Osteoblast (primary cell): ENCODE results near the gene FGF14. TPM values are rescaled to one million over a fixed set of nuclear protein-coding genes. Genes with fewer than 3 reads are reported as not detected.
"Not testable (repeated sequence)": the region's sequence is repeated elsewhere in the genome, so short reads cannot be mapped to it uniquely, and the experiment has no call there.

Source experiments
- DNase-seq: peaks from one replicate; pipeline ENCODE4 v3.0.0; 2011; ENCODE audit warnings: low spot score, mixed read lengths; ENCODE audit not compliant: insufficient read length; ENCODE audit errors: missing footprints
- H2AFZ ChIP-seq: 2 replicates; pipeline ENCODE4 v1.6.0; 2011; ENCODE audit warnings: mild to moderate bottlenecking, low read length
- H3K27ac ChIP-seq: 2 replicates; pipeline ENCODE4 v1.5.1; 2011; ENCODE audit warnings: mild to moderate bottlenecking, low read depth, low read length, moderate library complexity
- H3K27me3 ChIP-seq: 2 replicates; pipeline ENCODE4 v1.6.0; 2012; ENCODE audit warnings: mild to moderate bottlenecking, control low read depth, inconsistent platforms, low read length, moderate library complexity; ENCODE audit not compliant: insufficient read depth
- H3K36me3 ChIP-seq: 2 replicates; pipeline ENCODE4 v1.5.1; 2011; ENCODE audit warnings: mild to moderate bottlenecking, low read length, control low read depth, moderate library complexity; ENCODE audit not compliant: insufficient read depth
- H3K4me1 ChIP-seq: 2 replicates; pipeline ENCODE4 v1.5.1; 2011; ENCODE audit warnings: mild to moderate bottlenecking, low read length, control low read depth, moderate library complexity; ENCODE audit not compliant: insufficient read depth
- H3K4me2 ChIP-seq: 2 replicates; pipeline ENCODE4 v1.6.0; 2011; ENCODE audit warnings: mild to moderate bottlenecking, low read length; ENCODE audit not compliant: insufficient read depth
- H3K4me3 ChIP-seq: fragments of 200-600 bp; sonication (generic); 3 replicates; pipeline ENCODE4 v1.5.1; 2012; ENCODE audit warnings: mild to moderate bottlenecking, low read length, inconsistent platforms; ENCODE audit not compliant: insufficient read depth
- H3K79me2 ChIP-seq: 2 replicates; pipeline ENCODE4 v1.6.0; 2012; ENCODE audit warnings: mild to moderate bottlenecking, low read length, control low read depth, inconsistent platforms; ENCODE audit not compliant: insufficient read depth
- H3K9me3 ChIP-seq: 2 replicates; pipeline ENCODE4 v1.5.1; 2011; ENCODE audit warnings: low read depth, low read length, control low read depth
- H4K20me1 ChIP-seq: 2 replicates; pipeline ENCODE4 v1.6.0; 2012; ENCODE audit warnings: mild to moderate bottlenecking, low read length, control low read depth; ENCODE audit not compliant: insufficient read depth
- total RNA-seq: library from RNA; depleted of rRNA; stranded (reverse); fragments of >200 nt; gene quantifications from 2 replicates; pipeline ENCODE4 v1.2.3, GENCODE V29; 2012
- TF ChIP-seq, protein P1 (sequence below): IDR thresholded peaks from 2 replicates; pipeline ENCODE4 v1.5.1; 2011; ENCODE audit warnings: mild to moderate bottlenecking, low read depth, low read length, moderate library complexity; ENCODE audit errors: extremely low read depth

Gene FGF14
- total RNA-seq, 1 donor, result under 0.01 TPM

GRCh38 chr13:102138635-102139190, 263.1 kb downstream of the FGF14 start:
- no peaks in the 10 kb centered on the region for H4K20me1 ChIP-seq
- H3K4me2 ChIP-seq, result no peak overlapping the region
- TF ChIP-seq, protein P1, sequence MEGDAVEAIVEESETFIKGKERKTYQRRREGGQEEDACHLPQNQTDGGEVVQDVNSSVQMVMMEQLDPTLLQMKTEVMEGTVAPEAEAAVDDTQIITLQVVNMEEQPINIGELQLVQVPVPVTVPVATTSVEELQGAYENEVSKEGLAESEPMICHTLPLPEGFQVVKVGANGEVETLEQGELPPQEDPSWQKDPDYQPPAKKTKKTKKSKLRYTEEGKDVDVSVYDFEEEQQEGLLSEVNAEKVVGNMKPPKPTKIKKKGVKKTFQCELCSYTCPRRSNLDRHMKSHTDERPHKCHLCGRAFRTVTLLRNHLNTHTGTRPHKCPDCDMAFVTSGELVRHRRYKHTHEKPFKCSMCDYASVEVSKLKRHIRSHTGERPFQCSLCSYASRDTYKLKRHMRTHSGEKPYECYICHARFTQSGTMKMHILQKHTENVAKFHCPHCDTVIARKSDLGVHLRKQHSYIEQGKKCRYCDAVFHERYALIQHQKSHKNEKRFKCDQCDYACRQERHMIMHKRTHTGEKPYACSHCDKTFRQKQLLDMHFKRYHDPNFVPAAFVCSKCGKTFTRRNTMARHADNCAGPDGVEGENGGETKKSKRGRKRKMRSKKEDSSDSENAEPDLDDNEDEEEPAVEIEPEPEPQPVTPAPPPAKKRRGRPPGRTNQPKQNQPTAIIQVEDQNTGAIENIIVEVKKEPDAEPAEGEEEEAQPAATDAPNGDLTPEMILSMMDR, result no peak
- H3K27me3 ChIP-seq, result no peaks in the 10 kb centered on the region
- H2AFZ ChIP-seq, result no peak overlapping the region
- no peaks in the 10 kb centered on the region for H3K79me2 ChIP-seq
- no peak overlapping the region for H3K27ac ChIP-seq
- H3K36me3 ChIP-seq, result no peaks in the 10 kb centered on the region
- no peaks in the 10 kb centered on the region for H3K4me1 ChIP-seq
- no peaks in the 10 kb centered on the region for H3K9me3 ChIP-seq
- no peak overlapping the region for H3K4me3 ChIP-seq
- no peak for DNase-seq

- not testable (repeated sequence) for H3K9me3 ChIP-seq, H4K20me1 ChIP-seq, H3K79me2 ChIP-seq, H3K36me3 ChIP-seq, H3K4me1 ChIP-seq, H2AFZ ChIP-seq, H3K4me3 ChIP-seq, H3K27me3 ChIP-seq, DNase-seq, H3K4me2 ChIP-seq, H3K27ac ChIP-seq
Measured at GRCh38 chr13:102137904-102138303, 263.9 kb downstream of the FGF14 start.

DNA sequence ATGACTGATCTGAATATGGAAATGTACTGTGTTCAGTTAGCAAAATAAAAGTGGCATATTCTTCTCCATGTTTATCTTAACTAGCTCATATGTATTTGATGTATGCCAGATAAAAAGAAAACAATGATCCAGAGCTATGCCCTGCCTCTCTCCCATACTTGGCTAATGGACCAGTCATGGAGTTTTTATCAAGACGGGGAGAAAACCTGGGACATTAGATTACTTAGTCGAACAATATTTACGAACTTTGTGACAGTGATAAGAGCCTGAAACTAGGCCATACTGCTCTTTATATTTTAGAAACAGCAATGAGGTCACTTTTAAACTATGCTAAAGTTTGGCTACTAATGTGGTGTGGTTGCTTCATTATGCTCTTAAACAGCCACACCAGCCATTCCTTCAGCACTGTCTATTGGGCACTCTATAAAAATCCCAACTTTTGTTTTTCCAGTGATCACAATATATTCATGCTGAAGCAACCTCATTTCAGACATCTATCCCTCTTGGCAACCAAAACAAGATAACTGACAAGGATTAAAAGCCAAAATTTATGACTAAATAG, 265.0 kb downstream of the FGF14 start:
- Histone ChIP-seq H3K27me3 (no peaks in the 10 kb centered on the region), H3K36me3 (no peaks in the 10 kb centered on the region), H4K20me1 (no peaks in the 10 kb centered on the region), H3K4me1 (no peaks in the 10 kb centered on the region), H2AFZ (no peak overlapping the region), H3K9me3 (no peaks in the 10 kb centered on the region), H3K4me3 (no peak overlapping the region), H3K79me2 (no peaks in the 10 kb centered on the region), H3K4me2 (no peak overlapping the region), H3K27ac (no peak overlapping the region)
- DNase-seq, result no peak
- TF ChIP-seq, protein P1, result no peak

DNA sequence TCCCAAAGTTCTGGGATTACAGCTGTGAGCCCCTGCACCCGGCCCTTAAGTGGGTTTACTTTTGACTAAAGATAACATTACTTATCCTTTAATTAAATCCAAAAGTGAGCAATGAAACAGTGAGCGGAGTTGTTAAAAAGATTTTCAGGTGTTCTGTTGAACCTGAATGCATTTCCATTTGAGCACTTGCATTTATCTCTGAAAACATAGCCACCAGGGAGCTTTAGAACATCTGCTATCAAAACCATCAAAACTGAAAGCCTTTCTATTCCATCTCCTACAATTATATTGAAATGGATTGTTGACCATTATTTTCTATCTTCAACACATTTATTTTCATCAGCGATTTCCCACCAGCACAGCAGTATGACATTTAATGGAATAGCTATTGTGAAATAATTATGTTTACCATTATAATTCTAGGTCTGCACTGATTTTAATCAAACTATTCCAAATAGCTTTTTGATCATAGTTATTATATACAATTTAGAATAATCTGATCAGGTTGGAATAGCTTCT, 269.0 kb downstream of the FGF14 start:
- H4K20me1 ChIP-seq, result no peaks in the 10 kb centered on the region
- H3K4me3 ChIP-seq, result no peak overlapping the region
- H3K4me2 ChIP-seq, result no peak overlapping the region
- no peaks in the 10 kb centered on the region for H3K4me1 ChIP-seq
- DNase-seq, result no peak
- H3K27ac ChIP-seq, result no peak overlapping the region
- no peaks in the 10 kb centered on the region for H3K9me3 ChIP-seq
- H3K79me2 ChIP-seq, result no peaks in the 10 kb centered on the region
- H3K27me3 ChIP-seq, result no peaks in the 10 kb centered on the region
- H3K36me3 ChIP-seq, result no peaks in the 10 kb centered on the region
- no peak overlapping the region for H2AFZ ChIP-seq
- TF ChIP-seq, protein P1, result no peak
